HT-29 (cell line): ENCODE data around the gene SH3RF1. TPM values are rescaled to one million over a fixed set of nuclear protein-coding genes. Genes with fewer than 3 reads are reported as not detected.

ENCODE experiments used
- DNase-seq: peaks from one replicate; pipeline ENCODE4 v3.0.0-alpha.2; 2015; ENCODE audit warnings: low spot score
- total RNA-seq: library from RNA; depleted of rRNA; stranded (reverse); fragments of >200 nt; shearing (Covaris generic); gene quantifications from 2 replicates; pipeline ENCODE4 v1.2.3, GENCODE V29; 2014

SH3RF1 gene
- total RNA-seq, 1 experiment from 2014 or later, result 14.6 TPM

DNA sequence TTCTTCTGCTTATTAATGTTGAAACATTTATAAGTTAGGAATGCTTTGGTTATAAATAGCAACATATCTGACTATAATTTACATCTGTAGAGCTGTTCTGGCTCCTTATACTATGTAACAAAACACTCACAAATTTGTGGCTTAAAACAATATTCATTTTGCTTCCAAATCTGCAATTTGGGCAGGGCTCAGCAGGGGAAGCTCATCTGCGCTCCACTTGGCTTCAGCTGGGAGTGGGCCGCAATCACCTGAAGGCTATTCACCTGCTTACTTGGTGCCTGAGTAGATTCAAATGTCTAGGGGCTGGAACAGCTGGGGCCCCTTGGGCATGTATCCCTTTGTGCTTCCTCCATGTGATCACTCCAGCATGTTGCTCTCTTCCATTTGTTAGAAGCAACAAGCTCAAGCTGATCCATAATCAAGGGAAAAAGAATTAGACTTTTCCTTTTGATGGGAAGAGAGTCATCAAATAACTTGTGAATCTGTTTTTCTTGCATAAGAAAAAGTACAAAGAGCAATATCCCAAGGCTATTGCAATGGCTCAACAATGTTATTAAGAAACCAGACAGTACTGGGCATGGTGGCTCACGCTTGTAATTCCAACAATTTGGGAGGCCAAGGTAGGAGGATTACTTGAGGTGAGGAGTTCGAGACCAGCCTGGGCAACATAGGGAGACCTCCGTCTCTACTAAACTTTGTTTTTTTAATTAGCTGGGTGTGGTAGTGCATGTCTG, 225.9 kb downstream of the SH3RF1 start:
- no peak for DNase-seq
